OCI-LY1 (cell line): ENCODE measurements around the gene PTPRG.

Experiments
- CTCF ChIP-seq: fragments of 200-600 bp; sonication (generic), shearing (Covaris generic); IDR thresholded peaks from 2 replicates; pipeline ENCODE4 v1.5.1; 2017; ENCODE audit warnings: mild to moderate bottlenecking, antibody characterized with exemption, low read length, moderate library complexity, mixed read lengths
- EZH2 ChIP-seq: fragments of 200-600 bp; sonication (generic), shearing (Covaris generic); IDR thresholded peaks from 2 replicates; pipeline ENCODE4 v1.8.0; 2017; ENCODE audit warnings: borderline replicate concordance, mixed run types, mild to moderate bottlenecking, antibody characterized with exemption, low read length, moderate library complexity, mixed read lengths

- no peak for TF ChIP-seq EZH2
- TF ChIP-seq CTCF: no peak
Observed at GRCh38 chr3:61821823-61822251, 260.5 kb downstream of the PTPRG start.
